OCI-LY3 (cell line): Measurements from ENCODE around the gene USP32.

Experiments used
- CTCF ChIP-seq: fragments of 200-600, 300-600 bp; sonication (generic); IDR thresholded peaks from 2 replicates; pipeline ENCODE4 v1.5.1; 2014; ENCODE audit warnings: antibody characterized with exemption, low read length, low read depth
- EZH2phosphoT487 ChIP-seq: fragments of 200-600 bp; shearing (Covaris generic); IDR thresholded peaks from 2 replicates; pipeline ENCODE4 v1.6.1; 2018; ENCODE audit warnings: antibody characterized with exemption, mixed run types, low read depth

GRCh38 chr17:60278237-60278636 is 113.7 kb downstream of the USP32 start:
- TF ChIP-seq CTCF: no peak
- no peak for TF ChIP-seq EZH2phosphoT487
